Fibroblast of lung (primary cell): ENCODE data around the gene IGF2R. TPM values are rescaled to one million over a fixed set of nuclear protein-coding genes. Genes with fewer than 3 reads are reported as not detected.

ENCODE experiments used
- DNase-seq, 2 donors: peaks; one replicate each; pipeline versions ENCODE4 v3.0.0 to v3.0.0-alpha.2; 2010; ENCODE audit warnings: low read depth in 2 of 2
- H2AFZ ChIP-seq: 2 replicates; pipeline ENCODE4 v1.5.1; 2012; ENCODE audit warnings: low read length, control low read depth, inconsistent platforms
- H3K27ac ChIP-seq: 2 replicates; pipeline ENCODE4 v1.5.1; 2011; ENCODE audit warnings: low read length, control low read depth; ENCODE audit not compliant: insufficient read depth
- H3K27me3 ChIP-seq: 2 replicates; pipeline ENCODE4 v1.5.1; 2011; ENCODE audit warnings: mild to moderate bottlenecking, low read length; ENCODE audit not compliant: control insufficient read depth, insufficient read depth
- H3K36me3 ChIP-seq: 2 replicates; pipeline ENCODE4 v1.5.1; 2011; ENCODE audit warnings: low read length; ENCODE audit not compliant: control insufficient read depth, insufficient read depth
- H3K4me1 ChIP-seq: 2 replicates; pipeline ENCODE4 v1.5.1; 2011; ENCODE audit warnings: low read length; ENCODE audit not compliant: control insufficient read depth, insufficient read depth; ENCODE audit errors: extremely low read depth
- H3K4me2 ChIP-seq: 2 replicates; pipeline ENCODE4 v1.5.1; 2011; ENCODE audit warnings: low read length, control low read depth; ENCODE audit not compliant: insufficient read depth; ENCODE audit errors: extremely low read depth
- H3K4me3 ChIP-seq, 4 experiments: fragments of 200-600 bp in 1 of 4; sonication (generic) in 1 of 4; replicated peaks in 1 of 4; 2 replicates each; pipeline ENCODE4 v1.5.1; 2011 to 2016; ENCODE audit warnings: low read length in 4 of 4, low read depth in 3 of 4, mild to moderate bottlenecking in 3 of 4, control low read depth in 2 of 4, inconsistent platforms in 1 of 4, mixed read lengths in 1 of 4; ENCODE audit not compliant: insufficient read depth in 1 of 4; ENCODE audit errors: control extremely low read depth in 1 of 4
- H3K79me2 ChIP-seq: 2 replicates; pipeline ENCODE4 v1.5.1; 2012; ENCODE audit warnings: mild to moderate bottlenecking, low read length, inconsistent platforms; ENCODE audit not compliant: control insufficient read depth, insufficient read depth
- H3K9ac ChIP-seq: 2 replicates; pipeline ENCODE4 v1.5.1; 2011; ENCODE audit warnings: mild to moderate bottlenecking, low read length, control low read depth; ENCODE audit not compliant: insufficient read depth
- H3K9me3 ChIP-seq: 2 replicates; pipeline ENCODE4 v1.5.1; 2012; ENCODE audit warnings: low read depth, low read length; ENCODE audit not compliant: control insufficient read depth, insufficient read depth
- H4K20me1 ChIP-seq: 2 replicates; pipeline ENCODE4 v1.5.1; 2011; ENCODE audit warnings: low read length; ENCODE audit not compliant: control insufficient read depth, insufficient read depth; ENCODE audit errors: extremely low read depth
- EZH2 ChIP-seq: IDR thresholded peaks from 2 replicates; pipeline ENCODE4 v1.5.1; 2012; ENCODE audit warnings: low read length, control low read depth, mild to moderate bottlenecking; ENCODE audit errors: missing control alignments
- polyA plus RNA-seq, 2 donors: library from polyadenylated mRNA; depleted of rRNA in 1 of 2; stranded (reverse) in 1 of 2; unstranded in 1 of 2; fragments of >200 nt; gene quantifications; 2 replicates each; pipeline ENCODE4 v1.2.1, GENCODE V29; 2011 to 2012; ENCODE audit warnings: missing spikeins in 1 of 2
- total RNA-seq: library from RNA; depleted of rRNA; stranded (reverse); fragments of >200 nt; gene quantifications from 2 replicates; pipeline ENCODE4 v1.2.1, GENCODE V29; 2014
- TF ChIP-seq, protein P1 (sequence below), 2 donors: IDR thresholded peaks in 1 of 2; conservative IDR thresholded peaks in 1 of 2; 1 replicate in 1 of 2; 2 replicates in 1 of 2; pipeline ENCODE4 v1.5.1; 2011 to 2012; ENCODE audit warnings: low read length in 2 of 2, control low read depth in 1 of 2, inconsistent platforms in 1 of 2, low read depth in 1 of 2, mild to moderate bottlenecking in 1 of 2

Gene IGF2R
- total and polyA plus RNA-seq, 2 donors (not counting 1 experiment from before 2014, with no cell fraction given) = 37.6 to 300 TPM

GRCh38 chr6:159972506-159973268 lies 3.8 kb downstream of the IGF2R start:
- no peak for DNase-seq
- no peak overlapping the region for H2AFZ ChIP-seq
- H3K4me1 ChIP-seq = peaks cover 26% of the 10 kb centered on the region
- H3K4me3 ChIP-seq = no peak overlapping the region
- no peak overlapping the region for H3K27ac ChIP-seq
- H3K36me3 ChIP-seq = no peaks in the 10 kb centered on the region
- H4K20me1 ChIP-seq = peaks cover 5% of the 10 kb centered on the region
- no peaks in the 10 kb centered on the region for H3K9me3 ChIP-seq
- H3K4me2 ChIP-seq = peak overlapping the region; percentile 26
- TF ChIP-seq EZH2 = no peak
- TF ChIP-seq, protein P1, sequence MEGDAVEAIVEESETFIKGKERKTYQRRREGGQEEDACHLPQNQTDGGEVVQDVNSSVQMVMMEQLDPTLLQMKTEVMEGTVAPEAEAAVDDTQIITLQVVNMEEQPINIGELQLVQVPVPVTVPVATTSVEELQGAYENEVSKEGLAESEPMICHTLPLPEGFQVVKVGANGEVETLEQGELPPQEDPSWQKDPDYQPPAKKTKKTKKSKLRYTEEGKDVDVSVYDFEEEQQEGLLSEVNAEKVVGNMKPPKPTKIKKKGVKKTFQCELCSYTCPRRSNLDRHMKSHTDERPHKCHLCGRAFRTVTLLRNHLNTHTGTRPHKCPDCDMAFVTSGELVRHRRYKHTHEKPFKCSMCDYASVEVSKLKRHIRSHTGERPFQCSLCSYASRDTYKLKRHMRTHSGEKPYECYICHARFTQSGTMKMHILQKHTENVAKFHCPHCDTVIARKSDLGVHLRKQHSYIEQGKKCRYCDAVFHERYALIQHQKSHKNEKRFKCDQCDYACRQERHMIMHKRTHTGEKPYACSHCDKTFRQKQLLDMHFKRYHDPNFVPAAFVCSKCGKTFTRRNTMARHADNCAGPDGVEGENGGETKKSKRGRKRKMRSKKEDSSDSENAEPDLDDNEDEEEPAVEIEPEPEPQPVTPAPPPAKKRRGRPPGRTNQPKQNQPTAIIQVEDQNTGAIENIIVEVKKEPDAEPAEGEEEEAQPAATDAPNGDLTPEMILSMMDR (conservative IDR thresholded peaks at IDR 0.05 in 1 of 2, IDR thresholded peaks at IDR 0.05 in 1 of 2; ENCODE audit: low read depth in 1 of 2, low read length in 2 of 2) = no peak
- no peak overlapping the region for H3K9ac ChIP-seq
- peaks cover 75% of the 10 kb centered on the region for H3K79me2 ChIP-seq
- H3K27me3 ChIP-seq = no peaks in the 10 kb centered on the region

DNA sequence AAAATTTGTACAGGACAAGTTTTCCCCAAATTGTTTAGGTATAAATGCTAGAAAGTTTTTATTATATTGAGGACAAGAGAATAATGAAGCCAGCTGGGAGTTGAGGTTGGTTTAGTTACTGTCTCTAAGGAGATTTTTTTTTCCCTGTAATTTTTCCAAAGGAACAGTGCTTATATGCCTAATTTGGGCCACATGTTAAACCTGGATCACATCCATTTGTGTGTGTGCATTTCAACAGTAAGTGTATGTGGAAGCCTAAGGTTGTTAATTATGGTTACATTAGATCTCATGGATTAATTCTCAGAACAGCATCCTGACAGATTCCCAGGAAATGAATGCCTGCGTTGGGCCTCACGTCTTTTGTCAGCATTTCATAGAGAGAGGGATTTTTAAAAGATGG lies 4.5 kb downstream of the IGF2R start:
- Histone ChIP-seq H4K20me1 (peaks cover 5% of the 10 kb centered on the region), H3K27me3 (no peaks in the 10 kb centered on the region), H3K4me3 (no peak overlapping the region), H3K4me2 (no peak overlapping the region), H3K9ac (no peak overlapping the region), H3K79me2 (peaks cover 82% of the 10 kb centered on the region), H3K36me3 (no peaks in the 10 kb centered on the region), H3K27ac (no peak overlapping the region), H3K9me3 (no peaks in the 10 kb centered on the region), H3K4me1 (peaks cover 27% of the 10 kb centered on the region), H2AFZ (no peak overlapping the region)
- peak in 1 of 2 donors; percentile 44 for DNase-seq
- no peak for TF ChIP-seq EZH2
- TF ChIP-seq, protein P1 (conservative IDR thresholded peaks at IDR 0.05 in 1 of 2, IDR thresholded peaks at IDR 0.05 in 1 of 2; ENCODE audit: low read depth in 1 of 2, low read length in 2 of 2) = no peak

DNA sequence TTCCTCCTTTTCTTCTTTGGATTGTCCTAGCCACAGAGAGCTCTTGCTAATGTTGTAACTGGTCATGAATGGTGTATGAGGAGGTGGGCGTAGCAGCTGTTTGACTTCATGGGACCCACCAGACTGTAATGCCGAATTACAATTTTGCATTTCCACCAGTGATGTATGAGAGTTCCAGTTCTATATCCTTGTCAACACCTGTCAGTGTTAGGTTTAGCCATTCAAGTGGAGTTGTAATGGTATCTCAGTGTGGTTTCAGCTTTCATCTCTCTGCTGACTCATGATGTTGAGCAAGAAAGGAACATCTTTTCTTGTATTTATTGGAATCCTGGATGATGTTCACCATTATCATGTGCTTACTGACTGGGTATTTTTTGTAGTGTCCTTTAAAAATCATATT lies 5.1 kb downstream of the IGF2R start:
- no peak overlapping the region for H3K4me3 ChIP-seq
- H3K9ac ChIP-seq = no peak overlapping the region
- no peaks in the 10 kb centered on the region for H3K27me3 ChIP-seq
- TF ChIP-seq, protein P1 (conservative IDR thresholded peaks at IDR 0.05 in 1 of 2, IDR thresholded peaks at IDR 0.05 in 1 of 2; ENCODE audit: low read depth in 1 of 2, low read length in 2 of 2) = no peak
- no peak for TF ChIP-seq EZH2
- H4K20me1 ChIP-seq = peaks cover 5% of the 10 kb centered on the region
- no peaks in the 10 kb centered on the region for H3K9me3 ChIP-seq
- H3K79me2 ChIP-seq = peaks cover 88% of the 10 kb centered on the region
- H3K4me1 ChIP-seq = peaks cover 27% of the 10 kb centered on the region
- peak; percentile 70 to 71 for DNase-seq
- no peak overlapping the region for H2AFZ ChIP-seq
- H3K27ac ChIP-seq = no peak overlapping the region
- no peaks in the 10 kb centered on the region for H3K36me3 ChIP-seq
- H3K4me2 ChIP-seq = peak overlapping the region; percentile 18
